Camera-type eye (tissue), 1 donor: ENCODE results near the gene KRT81. TPM values are rescaled to one million over a fixed set of nuclear protein-coding genes. Genes with fewer than 3 reads are reported as not detected.

Experiments
- total RNA-seq: library from RNA; depleted of rRNA; stranded (reverse); fragments of >200 nt; gene quantifications from one replicate; pipeline ENCODE4 v1.2.3, GENCODE V29; 2014

The KRT81 gene
- total RNA-seq: 0.22 TPM

GRCh38 chr12:52291267-52291935, at the start of gene KRT81:
KRT81 (minus strand) TSS chr12:52291534; CDS start chr12:52291465, 69 bp downstream.

GRCh38 chr12:52320784-52321400, 29.6 kb upstream of the KRT81 start, which contains the start of gene KRT83:
KRT83 (minus strand) TSS chr12:52321398; CDS start chr12:52321335, 63 bp downstream.

GRCh38 chr12:52274521-52275120, 16.7 kb downstream of the KRT81 start, which contains the start of gene KRT86:
KRT86 (plus strand) TSS chr12:52274645; CDS start chr12:52301917, 27,272 bp downstream.

Other genes with a start within 250 kb of the KRT81 start
- 58.5 TPM for gene NR4A1, start 240.1 kb downstream of the KRT81 start, total RNA-seq
- gene ATG101, start 221.6 kb downstream of the KRT81 start, total RNA-seq: 25.0 TPM
- not detected for gene SMIM41, start 211.8 kb downstream of the KRT81 start, total RNA-seq
- 1.6 TPM for gene KRT80, start 99.5 kb downstream of the KRT81 start, total RNA-seq
- 12.1 TPM for gene KRT7, start 58.3 kb downstream of the KRT81 start, total RNA-seq
- gene KRT86, start 16.9 kb downstream of the KRT81 start, total RNA-seq: not detected
- not detected for gene KRT83, start 29.9 kb upstream of the KRT81 start, total RNA-seq
- 0.27 TPM for gene KRT85, start 75.9 kb upstream of the KRT81 start, total RNA-seq
- gene KRT84, start 94.1 kb upstream of the KRT81 start, total RNA-seq: not detected
- not detected for gene KRT82, start 114.8 kb upstream of the KRT81 start, total RNA-seq
- gene KRT75, start 142.8 kb upstream of the KRT81 start, total RNA-seq: 0.71 TPM
- 1.2 TPM for gene KRT6B, start 160.6 kb upstream of the KRT81 start, total RNA-seq
- not detected for gene KRT6C, start 182.3 kb upstream of the KRT81 start, total RNA-seq
- gene KRT6A, start 201.7 kb upstream of the KRT81 start, total RNA-seq: 1.2 TPM
- gene KRT5, start 228.9 kb upstream of the KRT81 start, total RNA-seq: 182 TPM